ENCODE measurements around the gene FAM98C.
"Not testable (repeated sequence)": the region's sequence is repeated elsewhere in the genome, so short reads cannot be mapped to it uniquely, and the experiment has no call there.

Gene FAM98C
- 1.6 to 11.8 (median 4.8) reads per million in 17 experiments for total RNA-seq

DNA sequence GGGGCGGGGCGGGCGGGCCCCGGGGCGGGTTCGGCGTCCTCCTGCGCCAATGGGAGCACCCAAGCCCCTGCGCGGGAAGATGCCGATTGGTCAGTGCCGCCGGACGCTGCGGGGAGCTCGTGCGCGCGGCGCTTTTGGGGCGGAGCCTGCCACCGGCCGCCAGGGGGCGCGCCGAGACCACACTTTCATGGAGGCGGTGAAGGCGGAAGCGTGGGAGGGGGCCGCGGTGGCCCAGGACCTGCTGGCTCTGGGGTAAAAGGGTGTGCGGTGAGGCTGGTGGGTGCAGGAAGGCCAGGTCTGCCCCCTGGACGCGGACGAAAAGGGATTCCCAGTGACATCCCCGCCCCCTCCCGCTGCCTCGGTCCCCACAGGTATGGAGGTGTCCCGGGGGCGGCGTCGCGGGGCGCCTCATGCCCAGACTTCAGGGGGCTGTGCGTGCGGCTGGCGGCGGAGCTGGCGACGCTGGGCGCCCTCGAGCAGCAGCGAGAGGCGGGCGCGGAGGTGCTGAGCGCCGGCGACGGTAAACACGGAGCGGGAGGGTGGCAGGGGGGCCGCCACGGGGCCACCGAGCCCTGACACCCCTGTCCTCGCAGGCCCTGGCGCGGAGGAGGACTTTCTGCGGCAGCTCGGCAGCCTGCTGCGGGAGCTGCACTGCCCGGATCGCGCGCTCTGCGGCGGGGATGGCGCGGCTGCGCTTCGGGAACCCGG, at the start of gene FAM98C:
Gene FAM98C, plus strand, starts transcription at position 127 of the 708 bp plus-strand sequence. Its CDS starts 61 bp downstream, at position 188.
- peak; percentile 98 to 99 (median 99) for DNase-seq

DNA sequence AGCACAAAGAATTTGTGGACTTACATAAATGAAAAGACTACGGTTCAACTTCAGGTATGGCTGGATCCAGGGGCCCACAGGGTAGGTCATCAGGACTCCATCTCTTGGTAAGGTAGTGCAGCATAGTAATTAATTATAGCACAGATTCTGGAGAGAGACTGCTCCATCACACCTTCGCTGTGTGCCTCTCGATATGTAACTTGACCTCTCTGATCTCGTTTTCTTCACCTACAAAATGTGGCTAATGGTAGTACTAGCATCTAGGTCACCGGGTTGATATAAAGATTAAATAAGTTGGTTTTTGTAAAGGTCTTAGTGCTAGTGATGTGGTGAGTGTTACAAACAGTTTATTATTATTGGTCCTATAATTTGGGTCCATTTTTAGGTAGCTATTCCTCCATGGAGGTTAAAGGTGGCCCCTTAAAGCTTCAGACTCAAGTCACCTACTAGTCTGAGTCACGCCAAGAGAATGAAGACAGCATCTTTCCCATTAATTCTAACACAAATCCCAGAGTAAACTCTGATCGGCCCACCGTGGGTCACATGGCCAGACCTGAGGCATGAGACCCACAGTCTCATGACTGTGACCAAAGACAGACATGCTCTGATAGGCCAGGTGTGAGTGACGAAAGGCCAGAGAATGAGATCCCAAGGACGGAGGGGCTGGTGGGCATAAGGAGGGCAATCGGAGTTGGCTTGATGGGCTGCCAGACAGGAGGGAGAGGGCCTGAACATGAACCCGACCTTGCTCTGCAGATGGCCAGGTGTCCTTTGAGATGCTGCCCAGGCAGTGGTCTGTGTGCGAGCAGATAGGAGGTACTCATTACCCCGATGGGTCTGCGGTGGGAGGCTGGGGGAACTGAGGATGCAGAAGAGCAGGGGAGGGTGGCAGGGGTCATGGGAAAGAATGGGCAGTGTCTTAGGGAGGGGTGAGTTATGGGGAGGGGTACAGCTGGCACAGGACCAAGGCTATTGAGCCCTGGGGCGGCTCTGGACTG, 46.9 kb upstream of the FAM98C start:
- DNase-seq, result no peak

DNA sequence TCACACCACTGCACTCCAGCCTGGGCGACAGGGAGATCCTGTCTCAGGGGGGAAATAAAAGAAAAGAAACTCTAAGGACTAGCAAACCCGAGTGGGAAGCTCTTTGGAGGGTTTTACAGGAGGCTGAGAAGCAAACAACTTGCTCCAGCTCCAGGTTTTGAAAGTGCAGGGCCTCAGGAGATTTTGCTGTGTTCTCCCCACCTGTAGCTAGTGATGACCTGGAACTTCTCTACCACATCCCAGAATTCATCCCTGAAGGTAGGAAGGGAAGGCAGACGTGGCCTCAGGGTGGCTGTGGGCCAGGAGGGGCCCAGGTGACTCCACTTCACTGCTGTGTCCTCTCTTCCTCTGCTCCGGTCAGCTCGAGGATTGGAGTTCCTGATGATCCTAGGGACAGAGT, 44.8 kb upstream of the FAM98C start:
- DNase-seq, result no peak

GRCh38 chr19:38359242-38360021, 43.5 kb upstream of the FAM98C start:
- no peak for DNase-seq

GRCh38 chr19:38360351-38360750, 42.5 kb upstream of the FAM98C start:
- DNase-seq, result no peak

DNA sequence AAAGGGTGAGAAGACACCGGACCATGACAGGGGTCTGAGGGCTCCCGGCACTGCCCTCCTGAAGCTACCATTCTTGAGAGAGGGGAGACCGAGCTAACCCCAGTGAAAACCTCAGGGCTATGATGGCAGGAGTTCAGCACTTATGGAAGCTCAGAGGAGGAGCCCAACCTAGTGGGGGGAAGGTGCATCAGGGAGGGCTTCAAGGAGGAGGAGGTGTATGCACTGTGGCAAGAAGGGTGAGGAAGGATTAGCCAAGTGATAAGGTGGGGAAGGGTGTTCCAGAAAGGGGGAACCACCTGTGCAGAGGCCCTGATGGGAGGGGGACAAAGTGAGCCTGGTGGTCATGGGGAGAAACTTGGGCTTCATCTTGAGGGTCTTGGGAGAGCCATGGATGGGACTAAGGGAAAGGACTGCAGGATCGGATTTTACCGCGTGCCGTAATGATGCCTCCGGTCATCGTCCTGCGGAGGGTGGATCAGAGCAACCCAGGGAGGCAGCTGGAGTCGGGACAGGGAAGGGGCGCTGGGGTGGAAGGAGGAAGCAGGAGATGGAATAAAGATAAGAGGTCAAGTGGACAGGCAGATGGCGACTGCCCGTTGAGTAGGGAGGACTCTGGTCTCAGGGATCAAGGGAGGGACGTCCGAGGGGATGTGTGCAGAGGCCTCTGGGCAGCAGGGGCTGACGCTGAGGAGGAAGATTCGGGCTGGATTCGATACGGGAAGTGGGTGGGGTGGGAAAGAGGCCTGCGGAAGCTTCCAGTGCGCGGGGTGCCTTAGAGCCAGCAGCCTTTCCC, 41.9 kb upstream of the FAM98C start:
- DNase-seq, result no peak

DNA sequence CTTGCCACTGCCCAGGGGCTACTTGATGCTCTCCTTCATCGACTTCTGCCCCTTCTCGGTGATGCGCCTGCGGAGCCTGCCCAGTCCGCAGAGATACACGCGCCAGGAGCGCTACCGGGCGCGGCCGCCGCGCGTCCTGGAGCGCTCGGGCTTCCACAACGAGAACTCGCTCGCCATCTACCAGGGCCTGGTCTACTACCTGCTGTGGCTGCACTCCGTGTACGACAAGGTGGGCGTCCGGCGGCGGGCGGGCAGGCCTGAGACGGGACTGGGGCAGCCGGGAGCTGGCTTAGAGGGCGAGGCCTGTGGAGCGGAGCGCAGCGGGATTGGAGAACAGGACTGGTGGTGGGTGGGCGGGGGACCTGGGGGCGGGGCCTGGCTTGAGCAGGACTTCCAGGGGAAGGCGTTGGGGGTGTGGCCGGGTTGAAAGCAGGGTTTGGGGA, 41.2 kb upstream of the FAM98C start:
- DNase-seq, result peak; percentile 75 to 91 (median 86)

DNA sequence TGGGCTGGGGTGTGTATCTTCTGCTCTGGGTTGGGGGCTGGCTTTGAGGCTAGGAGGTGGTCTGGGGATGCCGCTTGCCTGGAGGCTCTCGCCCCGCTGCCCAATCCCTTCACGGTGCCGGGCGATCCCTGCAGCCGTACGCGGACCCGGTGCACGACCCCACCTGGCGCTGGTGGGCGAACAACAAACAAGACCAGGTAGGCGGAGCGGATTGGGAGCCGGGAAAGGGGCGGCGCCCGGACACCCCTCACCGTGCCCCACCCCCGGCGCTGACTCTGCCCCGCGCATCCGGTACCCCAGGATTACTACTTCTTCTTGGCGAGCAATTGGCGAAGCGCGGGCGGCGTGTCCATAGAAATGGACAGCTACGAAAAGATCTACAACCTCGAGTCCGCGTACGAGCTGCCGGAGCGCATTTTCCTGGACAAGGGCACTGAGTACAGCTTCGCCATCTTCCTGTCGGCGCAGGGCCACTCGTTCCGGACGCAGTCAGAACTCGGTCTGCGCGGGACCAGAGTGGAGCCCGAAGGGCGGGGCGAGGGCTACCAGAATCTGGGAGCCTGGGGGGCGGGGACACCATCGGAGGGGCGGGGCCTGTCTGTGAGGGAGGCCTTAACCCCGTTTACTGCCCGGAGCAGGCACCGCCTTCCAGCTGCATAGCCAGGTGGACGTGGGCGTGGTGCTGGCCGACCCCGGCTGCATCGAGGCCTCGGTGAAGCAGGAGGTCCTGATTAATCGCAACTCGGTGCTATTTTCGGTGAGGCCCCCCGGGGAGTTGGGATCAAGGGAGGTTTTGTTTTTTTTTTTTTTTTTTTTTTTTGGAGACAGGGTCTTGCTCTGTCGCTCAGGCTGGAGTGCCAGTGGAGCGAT, 40.6 kb upstream of the FAM98C start:
- peak; percentile 85 to 93 (median 90) for DNase-seq

GRCh38 chr19:38362946-38363688, 39.8 kb upstream of the FAM98C start:
- DNase-seq, result not testable (repeated sequence)

DNA sequence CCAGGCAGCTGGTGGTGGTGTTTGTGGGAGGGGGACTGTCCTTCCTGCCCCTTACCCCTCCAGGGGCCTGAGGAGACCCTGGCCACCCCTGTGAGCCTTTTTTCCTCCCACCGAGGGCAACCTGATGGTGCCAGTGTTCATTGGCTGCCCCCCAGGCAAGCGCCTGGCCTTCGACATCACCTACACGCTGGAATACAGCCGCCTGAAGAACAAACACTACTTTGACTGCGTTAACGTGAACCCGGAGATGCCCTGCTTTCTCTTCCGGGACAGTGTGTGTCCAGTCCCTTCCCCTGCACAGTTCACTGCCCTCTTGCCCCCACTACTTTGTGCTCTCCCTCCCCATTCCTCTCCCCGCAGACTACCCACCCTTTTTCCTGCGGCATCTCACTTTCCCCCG, 35.9 kb upstream of the FAM98C start:
- no peak for DNase-seq

GRCh38 chr19:38369584-38369983, 33.3 kb upstream of the FAM98C start:
- DNase-seq, result no peak

DNA sequence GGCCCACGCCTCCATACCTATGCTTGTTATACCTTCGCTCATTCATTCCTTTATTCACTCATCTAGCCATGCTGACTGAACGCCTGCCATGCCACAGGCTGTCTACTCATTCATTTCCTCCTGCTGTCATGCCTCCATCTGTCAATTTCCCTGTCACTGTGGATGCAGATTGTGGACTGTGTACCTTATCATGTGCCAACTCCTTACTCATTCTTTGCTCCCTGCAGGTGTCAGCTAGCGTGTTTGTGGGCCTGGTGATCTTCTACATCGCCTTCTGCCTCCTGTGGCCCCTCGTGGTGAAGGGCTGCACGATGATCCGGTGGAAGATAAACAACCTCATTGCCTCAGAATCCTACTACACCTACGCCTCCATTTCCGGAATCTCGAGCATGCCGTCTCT, 32.6 kb upstream of the FAM98C start:
- no peak for DNase-seq

- no peak for DNase-seq
Observed at GRCh38 chr19:38371081-38371480, 31.8 kb upstream of the FAM98C start.

DNA sequence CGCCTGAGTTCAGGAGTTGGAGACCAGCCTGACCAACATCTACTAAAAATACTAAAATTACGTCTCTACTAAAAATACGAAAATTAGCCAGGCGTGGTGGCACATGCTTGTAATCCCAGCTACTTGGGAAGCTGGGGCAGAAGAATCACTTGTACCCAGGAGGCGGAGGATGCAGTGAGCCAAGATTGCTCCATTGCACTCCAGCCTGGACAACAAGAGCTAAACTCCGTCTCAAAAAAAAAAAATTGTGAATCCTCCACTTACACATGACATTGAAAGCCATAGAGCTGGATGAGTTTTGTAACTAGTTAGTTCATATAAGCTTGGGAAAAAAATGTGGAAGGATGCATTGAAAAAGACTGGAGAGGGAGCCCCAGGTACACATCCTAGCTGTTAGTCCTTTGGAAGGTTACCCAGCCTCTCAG, 29.0 kb upstream of the FAM98C start:
- DNase-seq, result no peak

DNA sequence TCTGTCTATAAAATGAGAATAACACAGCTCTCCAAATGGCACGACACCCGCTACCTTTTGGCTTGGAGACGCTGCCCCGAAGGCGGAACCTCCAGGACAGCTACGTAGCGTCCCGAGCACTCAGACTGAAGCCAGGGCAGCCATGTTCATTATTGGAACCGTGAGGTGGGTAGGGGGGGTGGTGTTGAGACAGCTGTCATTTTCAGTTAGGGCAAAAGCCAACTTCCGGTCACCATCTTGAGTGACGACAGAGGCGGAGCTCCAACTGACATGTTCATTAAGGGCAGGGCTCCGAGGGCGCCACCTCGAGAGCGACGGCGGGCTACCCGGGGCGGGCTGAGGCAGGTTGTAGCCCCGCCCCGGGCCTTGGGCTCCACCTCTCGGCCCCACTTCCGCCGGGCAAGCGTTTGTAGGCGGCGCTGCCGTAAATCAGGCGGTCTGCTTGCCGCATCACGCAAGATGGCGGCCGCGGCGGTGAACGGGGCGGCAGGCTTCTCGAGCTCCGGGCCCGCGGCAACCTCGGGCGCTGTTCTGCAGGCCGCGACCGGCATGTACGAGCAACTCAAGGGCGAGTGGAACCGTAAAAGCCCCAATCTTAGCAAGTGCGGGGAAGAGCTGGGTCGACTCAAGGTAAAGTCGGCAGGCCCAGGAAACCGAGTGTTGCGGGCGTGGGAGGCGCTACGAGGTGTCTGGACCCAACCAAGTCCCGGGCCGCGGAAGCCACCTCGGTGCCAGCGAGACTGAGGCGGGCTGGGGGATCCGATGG, 28.4 kb upstream of the FAM98C start, which contains the start of gene PSMD8:
Gene PSMD8, plus strand, starts transcription at position 240 of the 766 bp plus-strand sequence. Its CDS starts 31 bp downstream, at position 271.
- peak; percentile 99 to 100 (median 100) for DNase-seq

- no peak for DNase-seq
Observed at GRCh38 chr19:38375098-38375493, 27.8 kb upstream of the FAM98C start.

DNA sequence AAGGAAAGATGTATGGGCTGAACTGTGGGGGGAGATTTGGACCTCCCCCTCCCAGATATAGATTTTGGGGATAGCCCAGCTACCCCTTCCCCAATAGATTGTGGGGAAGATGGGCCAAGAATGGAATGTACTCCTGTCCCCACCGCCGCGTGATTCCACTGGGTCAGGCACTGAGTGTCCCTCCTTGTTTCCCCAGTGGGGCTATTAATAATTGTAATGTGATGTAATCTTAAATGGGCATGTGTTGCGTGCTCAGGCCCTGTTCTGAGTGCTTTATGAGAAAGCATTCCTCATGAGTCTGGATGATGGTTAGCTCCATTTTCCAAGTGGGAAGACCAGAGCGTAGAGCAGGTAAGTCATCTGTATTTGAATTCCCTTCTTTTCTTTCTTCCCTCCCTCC, 27.1 kb upstream of the FAM98C start:
- DNase-seq, result peak in 2 of 4 experiments; percentile 11 to 23

- no peak for DNase-seq
Observed at GRCh38 chr19:38376576-38376975, 26.3 kb upstream of the FAM98C start.

- DNase-seq, result no peak
Observed at GRCh38 chr19:38377052-38377451, 25.8 kb upstream of the FAM98C start.

Data from suppressor macrophage (primary cell).